ENCODE results near the gene C14orf180. TPM values are rescaled to one million over a fixed set of nuclear protein-coding genes. Genes with fewer than 3 reads are reported as not detected.

C14orf180 gene
- total RNA-seq, 1 experiment from 2014 or later = not detected

- H3K36me3 Mint-ChIP-seq (ENCODE audit: insufficient read depth in 1 of 3, low read depth in 3 of 3) = no peaks in the 10 kb centered on the region
- Histone ChIP-seq H3K23me2 (ENCODE audit: insufficient read length, low read depth, low read length, poor library complexity, severe bottlenecking) (peaks cover 7% of the 10 kb centered on the region), H3K4me2 (ENCODE audit: insufficient read depth, insufficient read length, low read length) (no peak overlapping the region), H3K27ac (ENCODE audit: insufficient read length, low read depth, low read length) (no peak overlapping the region), H3K14ac (ENCODE audit: insufficient read depth, low read length) (no peak overlapping the region; the same call in 1 of the 2 replicates), H3K27me3 (ENCODE audit: insufficient read depth, low read length) (peaks cover 2% of the 10 kb centered on the region; the same call in 1 of the 2 replicates), H4K91ac (ENCODE audit: insufficient read length, low read depth, low read length) (no peak overlapping the region), H2BK120ac (ENCODE audit: low read depth, low read length, poor library complexity, severe bottlenecking) (no peak overlapping the region), H3K79me1 (ENCODE audit: insufficient read depth, low read depth, low read length, poor library complexity, severe bottlenecking) (no peaks in the 10 kb centered on the region), H3K79me2 (ENCODE audit: insufficient read depth, low read length) (no peaks in the 10 kb centered on the region), H2BK5ac (ENCODE audit: insufficient read length, low read length) (no peak overlapping the region), H2BK12ac (ENCODE audit: insufficient read length, low read depth, low read length) (no peak overlapping the region), H4K20me1 (ENCODE audit: control insufficient read depth, insufficient read depth, insufficient read length) (no peaks in the 10 kb centered on the region), H3K18ac (ENCODE audit: insufficient read length, low read depth, low read length) (no peak overlapping the region), H2BK15ac (ENCODE audit: low read depth, low read length) (no peak overlapping the region), H3K4ac (ENCODE audit: low read depth, low read length) (no peak overlapping the region), H4K8ac (replicated peaks; ENCODE audit: insufficient read length, low read depth, low read length) (no peak overlapping the region), H3K4me1 (ENCODE audit: insufficient read depth, low read length) (no peaks in the 10 kb centered on the region), H2AK5ac (ENCODE audit: insufficient read length, low read length) (no peak overlapping the region), H2AFZ (ENCODE audit: low read length) (no peak overlapping the region), H3K9ac (ENCODE audit: extremely low read depth, insufficient read length, low read length) (no peak overlapping the region), H3K23ac (ENCODE audit: insufficient read length, low read depth, low read length) (no peak overlapping the region), H2BK20ac (ENCODE audit: low read depth, low read length, poor library complexity, severe bottlenecking) (no peak overlapping the region), H3T11ph (ENCODE audit: low read length) (no peak overlapping the region), H4K5ac (ENCODE audit: insufficient read length, low read depth, low read length) (no peak overlapping the region), H3K9me3 (ENCODE audit: control insufficient read depth, low read depth, low read length) (no peaks in the 10 kb centered on the region), H3K56ac (ENCODE audit: insufficient read length, low read depth, low read length) (no peak overlapping the region)
- H3K27ac Mint-ChIP-seq = no peak overlapping the region
- H3K9me3 Mint-ChIP-seq = no peaks in the 10 kb centered on the region
- WGBS (ENCODE audit: extremely low coverage, insufficient read length, low lambda C conversion rate) = no CpG with 5 or more reads among the region's 14 CpGs
- peaks cover 35% of the 10 kb centered on the region for H3K27me3 Mint-ChIP-seq (ENCODE audit: low read depth)
- TF ChIP-seq, protein P1, sequence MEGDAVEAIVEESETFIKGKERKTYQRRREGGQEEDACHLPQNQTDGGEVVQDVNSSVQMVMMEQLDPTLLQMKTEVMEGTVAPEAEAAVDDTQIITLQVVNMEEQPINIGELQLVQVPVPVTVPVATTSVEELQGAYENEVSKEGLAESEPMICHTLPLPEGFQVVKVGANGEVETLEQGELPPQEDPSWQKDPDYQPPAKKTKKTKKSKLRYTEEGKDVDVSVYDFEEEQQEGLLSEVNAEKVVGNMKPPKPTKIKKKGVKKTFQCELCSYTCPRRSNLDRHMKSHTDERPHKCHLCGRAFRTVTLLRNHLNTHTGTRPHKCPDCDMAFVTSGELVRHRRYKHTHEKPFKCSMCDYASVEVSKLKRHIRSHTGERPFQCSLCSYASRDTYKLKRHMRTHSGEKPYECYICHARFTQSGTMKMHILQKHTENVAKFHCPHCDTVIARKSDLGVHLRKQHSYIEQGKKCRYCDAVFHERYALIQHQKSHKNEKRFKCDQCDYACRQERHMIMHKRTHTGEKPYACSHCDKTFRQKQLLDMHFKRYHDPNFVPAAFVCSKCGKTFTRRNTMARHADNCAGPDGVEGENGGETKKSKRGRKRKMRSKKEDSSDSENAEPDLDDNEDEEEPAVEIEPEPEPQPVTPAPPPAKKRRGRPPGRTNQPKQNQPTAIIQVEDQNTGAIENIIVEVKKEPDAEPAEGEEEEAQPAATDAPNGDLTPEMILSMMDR (conservative IDR thresholded peaks at IDR 0.05) = no peak
- peak overlapping the region in 1 of 2 experiments; percentile 18; a peak in 2 of 5 replicates for H3K4me3 Mint-ChIP-seq
- H3K4me1 Mint-ChIP-seq = peaks cover 7 to 13% of the 10 kb centered on the region in 2 experiments
- DNase-seq = no peak
These were observed 20.6 kb downstream of the C14orf180 start for GRCh38 chr14:104600141-104600643.

Data from H9 (cell line).